Stomach (tissue), 9 donors: Measurements from ENCODE around the gene FLYWCH1. TPM values are rescaled to one million over a fixed set of nuclear protein-coding genes. Genes with fewer than 3 reads are reported as not detected.

Experiments
- DNase-seq, 2 donors: peaks; one replicate each; pipeline versions ENCODE4 v3.0.0 to v3.0.0-alpha.2; 2013 to 2019
- H3K27ac ChIP-seq, 5 donors: fragments of 200-600 bp in 4 of 5; sonication (generic) in 4 of 5; one replicate each; pipeline ENCODE4 v1.5.1; 2013 to 2019; ENCODE audit warnings: mild to moderate bottlenecking in 1 of 5, moderate library complexity in 1 of 5
- H3K27me3 ChIP-seq, 3 donors: fragments of 200-600 bp; sonication (generic); one replicate each; pipeline ENCODE4 v1.5.1; 2017 to 2019; ENCODE audit warnings: mixed run types in 1 of 3
- H3K36me3 ChIP-seq, 4 donors: fragments of 200-600 bp; sonication (generic); 1 replicate in 3 of 4; 2 replicates in 1 of 4; pipeline ENCODE4 v1.5.1; 2016 to 2019
- H3K4me1 ChIP-seq, 4 donors: fragments of 200-600 bp; sonication (generic); one replicate each; pipeline ENCODE4 v1.5.1; 2016 to 2019
- H3K4me3 ChIP-seq, 4 donors: fragments of 200-600 bp; sonication (generic) in 3 of 4; one replicate each; pipeline ENCODE4 v1.5.1; 2016 to 2019; ENCODE audit warnings: mild to moderate bottlenecking in 1 of 4
- H3K9me3 ChIP-seq, 4 donors: fragments of 200-600 bp; sonication (generic); one replicate each; pipeline ENCODE4 v1.5.1; 2016 to 2019
- EP300 ChIP-seq: sonication (generic); formaldehyde crosslinking; IDR thresholded peaks from one replicate; pipeline ENCODE4 v1.6.1; 2017; ENCODE audit warnings: antibody characterized with exemption
- POLR2A ChIP-seq, 4 donors: fragments of 450-650 bp; IDR thresholded peaks; one replicate each; pipeline ENCODE4 v1.6.1; 2016; ENCODE audit warnings: antibody characterized with exemption in 4 of 4, control low read depth in 2 of 4, mild to moderate bottlenecking in 1 of 4, moderate library complexity in 1 of 4
- POLR2AphosphoS5 ChIP-seq, 3 donors: sonication (generic); formaldehyde crosslinking; IDR thresholded peaks; one replicate each; pipeline ENCODE4 v1.6.1; 2016; ENCODE audit warnings: antibody characterized with exemption in 3 of 3
- WGBS, 5 donors: extraction: QIAGEN DNeasy Blood & Tissue Kit in 3 of 5; methylation state at CpG; one replicate each; pipeline versions ENCODE4 v1.1.5 to v1.1.7; 2013 to 2018; 5-methylcytosine and 5-hydroxymethylcytosine counted together
- intact Hi-C: fragments of 100-400 bp; cut with DNase I; formaldehyde crosslinking; loops from one replicate; pipeline ENCODE4 v1.15.1; 2023; ENCODE audit warnings: low total_unique reads
- polyA plus RNA-seq, 3 donors: library from polyadenylated mRNA; stranded (reverse); fragments of 200-250 nt; gene quantifications; one replicate each; pipeline ENCODE4 v1.2.3, GENCODE V29; 2013
- total RNA-seq, 5 donors: library from RNA; depleted of rRNA; stranded (reverse); fragments of >200 nt; gene quantifications; one replicate each; pipeline versions ENCODE4 v1.1.0 to v1.2.3, GENCODE V29; 2014 to 2016
- TF ChIP-seq, protein P1 (sequence below), 7 experiments: fragments of 450-650 bp in 4 of 7; fragments of 200-600 bp in 3 of 7; sonication (generic) in 3 of 7; IDR thresholded peaks; one replicate each; pipeline ENCODE4 v1.5.1; 2016 to 2019; ENCODE audit warnings: antibody characterized with exemption in 7 of 7, control low read depth in 2 of 7, mild to moderate bottlenecking in 1 of 7
- donor health status: healthy with polysubstance abuse.
- donor health status: Bipolar disorder and iron deficiency.
- donor health status: healthy.

Gene FLYWCH1
- total and polyA plus RNA-seq, 8 donors, result 8.1 to 121 (median 17.6) TPM

DNA sequence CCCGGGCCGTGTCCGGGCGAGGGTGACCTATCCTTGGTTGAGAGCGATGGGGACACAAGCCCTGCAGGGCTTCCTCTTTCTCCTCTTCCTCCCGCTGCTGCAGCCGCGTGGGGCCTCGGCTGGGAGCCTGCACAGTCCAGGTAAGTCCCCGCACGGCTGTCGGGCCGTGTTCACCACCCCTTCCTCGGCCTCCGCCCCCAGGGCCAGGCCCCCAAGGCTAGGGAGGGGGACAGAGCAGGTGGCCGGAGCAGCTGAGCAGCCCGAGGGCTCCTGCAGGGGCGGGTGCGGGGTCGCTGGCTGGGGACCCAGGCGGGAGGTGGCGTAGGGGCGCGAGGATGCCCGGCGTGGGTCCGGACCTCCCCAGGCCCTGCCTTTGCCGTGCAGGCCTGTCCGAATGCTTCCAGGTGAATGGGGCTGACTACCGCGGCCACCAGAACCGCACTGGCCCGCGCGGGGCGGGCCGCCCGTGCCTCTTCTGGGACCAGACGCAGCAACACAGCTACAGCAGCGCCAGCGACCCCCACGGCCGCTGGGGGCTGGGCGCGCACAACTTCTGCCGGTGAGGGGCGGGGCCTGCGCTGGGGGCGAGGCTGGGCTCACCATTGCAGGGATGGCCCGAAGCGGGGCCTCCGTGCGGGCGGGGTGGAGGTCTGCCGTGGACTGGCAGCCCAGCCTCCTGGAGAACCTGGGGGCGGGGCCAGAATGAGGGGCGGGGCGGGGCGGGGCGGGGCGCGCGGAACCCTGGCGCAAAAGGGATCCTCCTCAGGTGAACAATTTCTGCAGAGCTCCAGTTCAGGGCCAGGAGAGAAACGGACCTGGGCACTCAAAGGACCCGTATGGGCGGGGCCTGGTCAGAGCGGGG lies 53.0 kb downstream of the FLYWCH1 start:
- Histone ChIP-seq H3K27me3 (peaks cover 45 to 100% (median 79%) of the 10 kb centered on the region in 3 donors), H3K4me3 (peak overlapping the region; percentile 30 to 54 (median 36)), H3K4me1 (peaks cover 48 to 68% (median 62%) of the 10 kb centered on the region in 4 donors), H3K9me3 (no peaks in the 10 kb centered on the region), H3K36me3 (no peaks in the 10 kb centered on the region), H3K27ac (no peak overlapping the region)
- intact Hi-C loops, result no loop called here
- TF ChIP-seq EP300, result no peak
- TF ChIP-seq POLR2A (IDR thresholded peaks at IDR 0.05), result no peak
- TF ChIP-seq POLR2AphosphoS5 (IDR thresholded peaks at IDR 0.05), result no peak
- TF ChIP-seq, protein P1, sequence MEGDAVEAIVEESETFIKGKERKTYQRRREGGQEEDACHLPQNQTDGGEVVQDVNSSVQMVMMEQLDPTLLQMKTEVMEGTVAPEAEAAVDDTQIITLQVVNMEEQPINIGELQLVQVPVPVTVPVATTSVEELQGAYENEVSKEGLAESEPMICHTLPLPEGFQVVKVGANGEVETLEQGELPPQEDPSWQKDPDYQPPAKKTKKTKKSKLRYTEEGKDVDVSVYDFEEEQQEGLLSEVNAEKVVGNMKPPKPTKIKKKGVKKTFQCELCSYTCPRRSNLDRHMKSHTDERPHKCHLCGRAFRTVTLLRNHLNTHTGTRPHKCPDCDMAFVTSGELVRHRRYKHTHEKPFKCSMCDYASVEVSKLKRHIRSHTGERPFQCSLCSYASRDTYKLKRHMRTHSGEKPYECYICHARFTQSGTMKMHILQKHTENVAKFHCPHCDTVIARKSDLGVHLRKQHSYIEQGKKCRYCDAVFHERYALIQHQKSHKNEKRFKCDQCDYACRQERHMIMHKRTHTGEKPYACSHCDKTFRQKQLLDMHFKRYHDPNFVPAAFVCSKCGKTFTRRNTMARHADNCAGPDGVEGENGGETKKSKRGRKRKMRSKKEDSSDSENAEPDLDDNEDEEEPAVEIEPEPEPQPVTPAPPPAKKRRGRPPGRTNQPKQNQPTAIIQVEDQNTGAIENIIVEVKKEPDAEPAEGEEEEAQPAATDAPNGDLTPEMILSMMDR (IDR thresholded peaks at IDR 0.05), result no peak
- WGBS, 5 donors, result 0 to 1% (median 0%) methylated on average over 10 to 68 of the region's 68 CpGs
- DNase-seq, result peak; percentile 39 to 81

DNA sequence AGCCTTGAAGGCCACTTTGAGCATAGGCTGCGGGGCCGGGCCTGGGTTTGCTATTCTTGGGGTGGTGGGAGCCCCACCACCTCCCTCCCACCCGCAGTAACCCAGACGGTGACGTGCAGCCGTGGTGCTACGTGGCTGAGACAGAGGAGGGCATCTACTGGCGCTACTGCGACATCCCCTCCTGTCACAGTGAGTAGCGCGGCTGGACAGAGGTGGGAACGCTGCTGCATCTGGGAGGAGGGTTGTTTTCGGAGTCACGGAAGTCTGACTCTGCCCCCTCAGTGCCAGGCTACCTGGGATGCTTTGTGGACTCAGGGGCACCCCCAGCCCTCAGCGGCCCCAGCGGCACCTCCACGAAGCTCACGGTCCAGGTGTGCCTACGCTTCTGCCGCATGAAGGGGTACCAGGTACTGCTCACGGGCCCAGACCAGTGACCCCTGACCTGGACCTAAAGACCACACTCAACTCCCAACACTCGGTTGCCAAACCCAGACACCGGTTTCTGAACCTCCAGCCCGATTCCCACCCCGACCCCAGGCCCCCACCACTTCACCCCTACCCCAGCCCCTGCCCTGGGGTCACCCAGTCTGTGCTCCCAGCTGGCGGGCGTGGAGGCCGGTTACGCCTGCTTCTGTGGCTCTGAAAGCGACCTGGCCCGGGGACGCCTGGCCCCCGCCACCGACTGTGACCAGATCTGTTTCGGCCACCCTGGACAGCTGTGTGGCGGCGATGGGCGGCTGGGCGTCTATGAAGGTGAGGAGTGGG lies 54.5 kb downstream of the FLYWCH1 start:
- H3K27me3 ChIP-seq, result peaks cover 45 to 93% (median 74%) of the 10 kb centered on the region in 3 donors
- H3K4me1 ChIP-seq, result peaks cover 59 to 84% (median 76%) of the 10 kb centered on the region in 4 donors
- WGBS, 5 donors, result 46 to 63% (median 54%) methylated on average over 14 to 39 of the region's 39 CpGs
- intact Hi-C loops, result no loop called here
- H3K4me3 ChIP-seq, result peak overlapping the region; percentile 7 to 46 (median 21)
- H3K9me3 ChIP-seq, result no peaks in the 10 kb centered on the region
- H3K36me3 ChIP-seq, result no peaks in the 10 kb centered on the region
- no peak overlapping the region for H3K27ac ChIP-seq
- DNase-seq, result peak in 1 of 2 donors; percentile 11
- TF ChIP-seq EP300 (no peak), POLR2AphosphoS5 (IDR thresholded peaks at IDR 0.05) (no peak), POLR2A (IDR thresholded peaks at IDR 0.05) (no peak)
- TF ChIP-seq, protein P1 (IDR thresholded peaks at IDR 0.05), result no peak

DNA sequence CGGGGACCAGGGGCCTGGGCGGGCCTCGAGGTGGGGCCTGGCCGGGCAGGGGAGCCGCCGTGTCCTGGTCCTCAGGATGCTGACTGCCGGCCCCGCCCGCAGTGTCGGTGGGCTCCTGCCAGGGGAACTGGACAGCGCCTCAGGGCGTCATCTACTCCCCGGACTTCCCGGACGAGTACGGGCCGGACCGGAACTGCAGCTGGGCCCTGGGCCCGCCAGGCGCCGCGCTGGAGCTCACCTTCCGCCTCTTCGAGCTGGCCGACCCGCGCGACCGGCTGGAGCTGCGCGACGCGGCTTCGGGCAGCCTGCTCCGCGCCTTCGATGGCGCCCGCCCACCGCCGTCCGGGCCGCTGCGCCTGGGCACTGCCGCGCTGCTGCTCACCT lies 55.1 kb downstream of the FLYWCH1 start:
- H3K4me3 ChIP-seq, result peak overlapping the region; percentile 7 to 46 (median 21)
- peak; percentile 55 to 76 for DNase-seq
- no peaks in the 10 kb centered on the region for H3K36me3 ChIP-seq
- TF ChIP-seq POLR2AphosphoS5 (IDR thresholded peaks at IDR 0.05) (no peak), EP300 (no peak), POLR2A (IDR thresholded peaks at IDR 0.05) (no peak)
- TF ChIP-seq, protein P1 (IDR thresholded peaks at IDR 0.05), result peak in 1 of 7 experiments; percentile 10
- H3K4me1 ChIP-seq, result peaks cover 59 to 86% (median 78%) of the 10 kb centered on the region in 4 donors
- WGBS, 5 donors, result 1 to 10% (median 3%) methylated on average over 7 to 46 of the region's 46 CpGs
- intact Hi-C loops, result no loop called here
- H3K9me3 ChIP-seq, result no peaks in the 10 kb centered on the region
- H3K27ac ChIP-seq, result no peak overlapping the region
- peaks cover 45 to 87% (median 69%) of the 10 kb centered on the region in 3 donors for H3K27me3 ChIP-seq

DNA sequence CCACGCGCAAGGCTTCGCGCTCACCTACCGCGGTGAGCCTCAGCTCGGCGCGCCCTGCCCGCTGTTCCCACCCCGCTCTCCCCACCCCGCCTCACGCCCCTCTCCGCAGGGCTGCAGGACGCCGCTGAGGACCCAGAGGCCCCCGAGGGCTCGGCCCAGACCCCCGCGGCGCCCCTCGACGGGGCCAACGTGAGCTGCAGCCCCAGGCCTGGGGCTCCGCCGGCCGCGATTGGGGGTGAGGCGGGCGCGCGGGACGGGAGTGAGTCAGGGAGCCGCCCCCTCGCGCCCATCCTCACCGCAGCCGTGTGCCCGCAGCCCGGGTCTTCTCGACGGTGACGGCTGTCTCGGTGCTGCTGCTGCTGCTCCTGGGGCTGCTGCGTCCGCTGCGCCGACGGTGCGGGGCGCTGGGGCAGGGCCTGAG lies 55.5 kb downstream of the FLYWCH1 start:
- peaks cover 0 to under 1% (median 0%) of the 10 kb centered on the region in 4 donors for H3K36me3 ChIP-seq
- H3K27ac ChIP-seq, result no peak overlapping the region
- peaks cover 45 to 83% (median 65%) of the 10 kb centered on the region in 3 donors for H3K27me3 ChIP-seq
- WGBS, 5 donors, result 9 to 20% (median 10%) methylated on average over 2 to 51 of the region's 51 CpGs; no CpG with 5 or more reads in 1 of the 5 donors
- no peak for DNase-seq
- H3K4me3 ChIP-seq, result peak overlapping the region; percentile 7 to 46 (median 21)
- peaks cover 59 to 86% (median 78%) of the 10 kb centered on the region in 4 donors for H3K4me1 ChIP-seq
- intact Hi-C loops, result no loop called here
- no peaks in the 10 kb centered on the region for H3K9me3 ChIP-seq
- TF ChIP-seq POLR2AphosphoS5 (IDR thresholded peaks at IDR 0.05), result no peak
- TF ChIP-seq EP300, result no peak
- TF ChIP-seq, protein P1 (IDR thresholded peaks at IDR 0.05), result no peak
- no peak for TF ChIP-seq POLR2A (IDR thresholded peaks at IDR 0.05)
